WERI-Rb-1 (cell line): ENCODE data around the gene FARS2.

Experiments used
- DNase-seq: peaks from one replicate; pipeline ENCODE4 v3.0.0-alpha.2; 2020
- H3K27ac ChIP-seq: fragments of 250-450 bp; sonication (Bioruptor Pico); 2 replicates; pipeline ENCODE4 v1.5.1; 2020; ENCODE audit warnings: mild to moderate bottlenecking, moderate library complexity
- H3K27me3 ChIP-seq: fragments of 250-450 bp; sonication (Bioruptor Pico); 2 replicates; pipeline ENCODE4 v1.5.1; 2021; ENCODE audit warnings: mild to moderate bottlenecking, low read depth, moderate library complexity; ENCODE audit not compliant: insufficient read depth, severe bottlenecking
- H3K36me3 ChIP-seq: fragments of 250-450 bp; sonication (Bioruptor Pico); 2 replicates; pipeline ENCODE4 v1.5.1; 2020; ENCODE audit warnings: mild to moderate bottlenecking, moderate library complexity
- H3K4me3 ChIP-seq: 2 replicates; pipeline ENCODE4 v1.5.1; 2011; ENCODE audit warnings: low read depth, mild to moderate bottlenecking, control low read depth, low read length
- H3K9me3 ChIP-seq: fragments of 250-450 bp; sonication (Bioruptor Pico); 2 replicates; pipeline ENCODE4 v1.5.1; 2021; ENCODE audit warnings: mild to moderate bottlenecking, moderate library complexity; ENCODE audit not compliant: severe bottlenecking
- TF ChIP-seq, protein P1 (sequence below): IDR thresholded peaks from 2 replicates; pipeline ENCODE4 v1.5.1; 2011; ENCODE audit warnings: low read depth, mild to moderate bottlenecking, control low read depth, inconsistent platforms, low read length

The FARS2 gene

DNA sequence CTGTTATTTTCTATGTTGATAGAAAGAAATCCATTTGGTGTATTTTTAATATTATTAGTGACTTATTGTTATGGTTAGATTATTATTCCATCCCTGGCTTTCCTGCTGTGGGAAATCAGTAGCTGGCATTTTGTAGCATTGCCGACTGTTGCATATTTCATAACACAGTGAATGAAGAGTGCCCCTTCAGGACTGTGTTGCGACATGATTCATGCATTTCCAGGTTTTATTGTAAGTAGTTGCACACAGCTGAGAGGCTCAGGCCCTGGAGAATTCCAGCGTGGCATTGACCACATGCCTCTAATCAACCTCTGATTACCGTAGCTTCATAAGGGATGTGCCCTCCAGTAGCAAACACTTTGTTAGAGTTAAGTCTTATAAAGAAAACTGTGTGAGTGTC is 263.9 kb downstream of the FARS2 start:
- TF ChIP-seq, protein P1, sequence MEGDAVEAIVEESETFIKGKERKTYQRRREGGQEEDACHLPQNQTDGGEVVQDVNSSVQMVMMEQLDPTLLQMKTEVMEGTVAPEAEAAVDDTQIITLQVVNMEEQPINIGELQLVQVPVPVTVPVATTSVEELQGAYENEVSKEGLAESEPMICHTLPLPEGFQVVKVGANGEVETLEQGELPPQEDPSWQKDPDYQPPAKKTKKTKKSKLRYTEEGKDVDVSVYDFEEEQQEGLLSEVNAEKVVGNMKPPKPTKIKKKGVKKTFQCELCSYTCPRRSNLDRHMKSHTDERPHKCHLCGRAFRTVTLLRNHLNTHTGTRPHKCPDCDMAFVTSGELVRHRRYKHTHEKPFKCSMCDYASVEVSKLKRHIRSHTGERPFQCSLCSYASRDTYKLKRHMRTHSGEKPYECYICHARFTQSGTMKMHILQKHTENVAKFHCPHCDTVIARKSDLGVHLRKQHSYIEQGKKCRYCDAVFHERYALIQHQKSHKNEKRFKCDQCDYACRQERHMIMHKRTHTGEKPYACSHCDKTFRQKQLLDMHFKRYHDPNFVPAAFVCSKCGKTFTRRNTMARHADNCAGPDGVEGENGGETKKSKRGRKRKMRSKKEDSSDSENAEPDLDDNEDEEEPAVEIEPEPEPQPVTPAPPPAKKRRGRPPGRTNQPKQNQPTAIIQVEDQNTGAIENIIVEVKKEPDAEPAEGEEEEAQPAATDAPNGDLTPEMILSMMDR, result no peak
- no peak for DNase-seq
- Histone ChIP-seq H3K9me3 (no peaks in the 10 kb centered on the region), H3K36me3 (no peaks in the 10 kb centered on the region), H3K27ac (no peak overlapping the region), H3K4me3 (no peak overlapping the region), H3K27me3 (no peaks in the 10 kb centered on the region)

- Histone ChIP-seq H3K4me3 (no peak overlapping the region), H3K27ac (no peak overlapping the region), H3K36me3 (no peaks in the 10 kb centered on the region), H3K9me3 (no peaks in the 10 kb centered on the region), H3K27me3 (no peaks in the 10 kb centered on the region)
- TF ChIP-seq, protein P1, result no peak
- DNase-seq, result no peak
Measured at GRCh38 chr6:5529015-5529414, 267.7 kb downstream of the FARS2 start.

DNA sequence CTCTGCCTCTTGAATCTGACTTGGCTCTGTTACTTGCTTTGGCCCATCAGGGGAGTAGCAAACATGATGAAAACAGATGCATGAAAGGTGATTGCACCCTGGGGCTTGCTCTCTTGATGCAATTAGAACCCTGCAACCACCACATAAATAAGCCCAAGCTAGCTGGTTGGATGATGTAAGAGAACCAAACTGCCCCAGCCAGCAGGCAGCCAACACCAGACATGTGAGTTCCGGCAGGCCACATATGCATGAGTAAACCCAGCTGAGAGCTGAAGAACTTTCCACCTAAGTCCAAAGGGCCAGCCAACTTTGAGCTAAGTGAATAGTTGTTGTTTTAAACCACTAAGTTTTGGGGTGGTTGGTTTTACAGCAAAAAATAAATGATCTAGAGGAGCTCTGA is 268.4 kb downstream of the FARS2 start:
- DNase-seq, result no peak
- TF ChIP-seq, protein P1, result no peak
- Histone ChIP-seq H3K4me3 (no peak overlapping the region), H3K27ac (no peak overlapping the region), H3K27me3 (no peaks in the 10 kb centered on the region), H3K36me3 (no peaks in the 10 kb centered on the region), H3K9me3 (no peaks in the 10 kb centered on the region)

- H3K27ac ChIP-seq, result no peak overlapping the region
Measured at GRCh38 chr6:5531161-5531560, 269.8 kb downstream of the FARS2 start.

GRCh38 chr6:5531853-5532375 is 270.6 kb downstream of the FARS2 start:
- Histone ChIP-seq H3K4me3 (no peak overlapping the region), H3K27ac (no peak overlapping the region), H3K27me3 (no peaks in the 10 kb centered on the region), H3K36me3 (no peaks in the 10 kb centered on the region), H3K9me3 (no peaks in the 10 kb centered on the region)
- no peak for DNase-seq
- TF ChIP-seq, protein P1, result no peak

More at GRCh38 chr6:5531161-5531560, 269.8 kb downstream of the FARS2 start:
- DNase-seq, result no peak
- TF ChIP-seq, protein P1, result no peak
- H3K27me3 ChIP-seq, result no peaks in the 10 kb centered on the region
- no peaks in the 10 kb centered on the region for H3K36me3 ChIP-seq
- H3K9me3 ChIP-seq, result no peaks in the 10 kb centered on the region
- H3K4me3 ChIP-seq, result no peak overlapping the region

DNA sequence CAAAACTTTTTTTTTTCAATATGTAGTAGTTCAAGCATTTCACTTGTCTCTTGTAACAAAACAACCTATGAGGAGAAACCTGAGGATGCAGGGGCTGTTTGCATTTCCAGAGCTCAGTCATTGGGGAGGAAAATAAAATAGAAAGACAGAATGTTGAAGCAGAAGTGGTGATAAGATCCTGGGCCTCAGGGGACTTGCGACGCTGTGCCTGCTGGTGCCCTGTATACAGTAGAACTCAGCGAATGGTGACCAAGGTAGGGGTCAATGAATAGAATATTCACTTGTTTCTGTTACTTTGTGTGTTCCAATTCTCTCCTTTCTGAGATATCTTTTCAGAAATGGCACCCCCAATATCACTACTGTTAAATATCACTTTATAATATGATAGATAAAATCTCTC is 271.6 kb downstream of the FARS2 start:
- Histone ChIP-seq H3K4me3 (no peak overlapping the region), H3K9me3 (no peaks in the 10 kb centered on the region), H3K27me3 (no peaks in the 10 kb centered on the region), H3K27ac (no peak overlapping the region), H3K36me3 (no peaks in the 10 kb centered on the region)
- TF ChIP-seq, protein P1, result no peak
- DNase-seq, result no peak
